Endothelial cell (in vitro differentiated cells): ENCODE data around the gene HPN. TPM values are rescaled to one million over a fixed set of nuclear protein-coding genes. Genes with fewer than 3 reads are reported as not detected.

ENCODE experiments used
- DNase-seq: peaks from one replicate; pipeline ENCODE4 v3.0.0; 2021; ENCODE audit warnings: low spot score
- H3K27ac Mint-ChIP-seq: one replicate; pipeline ENCODE4 v1.8.0; 2021; ENCODE audit warnings: mixed read lengths, inconsistent platforms; ENCODE audit not compliant: unreplicated experiment
- H3K27me3 Mint-ChIP-seq: one replicate; pipeline ENCODE4 v1.8.0; 2021; ENCODE audit warnings: mild to moderate bottlenecking, moderate library complexity, mixed read lengths, inconsistent platforms; ENCODE audit not compliant: unreplicated experiment
- H3K36me3 Mint-ChIP-seq: one replicate; pipeline ENCODE4 v1.8.0; 2021; ENCODE audit warnings: mild to moderate bottlenecking, low read depth, mixed read lengths, inconsistent platforms; ENCODE audit not compliant: unreplicated experiment
- H3K4me1 Mint-ChIP-seq: one replicate; pipeline ENCODE4 v1.8.0; 2021; ENCODE audit warnings: mild to moderate bottlenecking, mixed read lengths, inconsistent platforms; ENCODE audit not compliant: unreplicated experiment
- H3K4me3 Mint-ChIP-seq: one replicate; pipeline ENCODE4 v1.8.0; 2021; ENCODE audit warnings: mild to moderate bottlenecking, mixed read lengths, inconsistent platforms; ENCODE audit not compliant: unreplicated experiment
- H3K9me3 Mint-ChIP-seq: one replicate; pipeline ENCODE4 v1.8.0; 2021; ENCODE audit warnings: mixed read lengths, inconsistent platforms; ENCODE audit not compliant: unreplicated experiment
- CTCF ChIP-seq: fragments of 200-600 bp; sonication (generic); IDR thresholded peaks from one replicate; pipeline ENCODE4 v1.5.0; 2021; ENCODE audit warnings: antibody characterized with exemption; ENCODE audit not compliant: unreplicated experiment
- total RNA-seq: library from RNA; stranded (reverse); fragmentation: NEBNext Ultra II Directional; extraction: Animal tissue kit (Norgen Biotek cat#: 25700); gene quantifications from one replicate; pipeline ENCODE4 v1.2.1, GENCODE V29; 2021; ENCODE audit not compliant: unreplicated experiment

HPN gene
- total RNA-seq, 1 donor from 2014 or later: 1.3 TPM

- Mint-ChIP-seq H3K9me3 (no peaks in the 10 kb centered on the region), H3K4me1 (no peaks in the 10 kb centered on the region), H3K27ac (no peak overlapping the region), H3K36me3 (no peaks in the 10 kb centered on the region), H3K27me3 (peaks cover 3% of the 10 kb centered on the region), H3K4me3 (no peak overlapping the region)
- no peak for DNase-seq
- no peak for TF ChIP-seq CTCF
These were observed 46.8 kb downstream of the HPN start for GRCh38 chr19:35088131-35088913.

- Mint-ChIP-seq H3K27me3 (peaks cover 5% of the 10 kb centered on the region), H3K36me3 (no peaks in the 10 kb centered on the region), H3K4me1 (no peaks in the 10 kb centered on the region), H3K4me3 (no peak overlapping the region), H3K27ac (no peak overlapping the region), H3K9me3 (no peaks in the 10 kb centered on the region)
- DNase-seq: no peak
- TF ChIP-seq CTCF: no peak
These were observed 48.0 kb downstream of the HPN start for GRCh38 chr19:35089554-35089953.

- Mint-ChIP-seq H3K4me3 (no peak overlapping the region), H3K4me1 (no peaks in the 10 kb centered on the region), H3K9me3 (no peaks in the 10 kb centered on the region), H3K27ac (no peak overlapping the region), H3K27me3 (peaks cover 6% of the 10 kb centered on the region), H3K36me3 (no peaks in the 10 kb centered on the region)
- DNase-seq: no peak
- no peak for TF ChIP-seq CTCF
These were observed 48.6 kb downstream of the HPN start for GRCh38 chr19:35090160-35090505.

DNA sequence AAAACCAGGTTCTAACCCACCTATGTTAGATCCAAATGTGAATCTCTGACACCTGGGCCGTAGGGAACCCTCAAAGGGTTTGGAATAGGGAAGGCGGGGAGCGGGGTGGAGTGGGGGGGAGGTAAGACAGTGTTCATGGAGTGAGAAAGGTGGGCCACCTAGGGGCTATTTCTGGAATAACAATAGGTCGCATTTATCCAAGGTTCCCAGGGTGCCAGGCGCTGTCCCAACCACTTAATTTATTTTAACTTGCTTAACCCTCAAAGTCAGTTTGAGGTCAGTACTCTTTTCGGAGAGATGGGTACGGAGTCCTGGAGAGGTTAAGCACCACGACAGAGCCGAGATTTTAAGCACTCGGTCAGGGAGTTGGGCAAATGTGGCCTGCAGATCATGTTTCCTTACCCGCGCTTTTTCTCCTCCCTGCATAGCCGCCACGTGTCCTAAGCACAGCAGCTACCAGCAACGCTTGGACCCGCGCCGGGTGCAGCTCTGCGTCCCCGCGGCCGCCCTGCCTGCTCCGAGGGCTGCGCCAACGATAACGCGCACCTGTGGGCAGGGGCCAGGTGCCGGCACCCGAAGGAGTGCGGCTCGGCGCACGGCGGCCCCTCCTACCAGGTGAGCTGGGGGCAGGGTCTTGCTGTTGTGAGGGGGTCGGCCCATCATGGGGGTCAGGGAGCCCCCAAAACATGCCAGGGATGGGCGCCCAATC, 49.1 kb downstream of the HPN start:
- Mint-ChIP-seq H3K4me3 (no peak overlapping the region), H3K36me3 (no peaks in the 10 kb centered on the region), H3K4me1 (no peaks in the 10 kb centered on the region), H3K9me3 (no peaks in the 10 kb centered on the region), H3K27ac (no peak overlapping the region), H3K27me3 (peaks cover 9% of the 10 kb centered on the region)
- peak; percentile 60 for DNase-seq
- peak; percentile 76 for TF ChIP-seq CTCF

DNA sequence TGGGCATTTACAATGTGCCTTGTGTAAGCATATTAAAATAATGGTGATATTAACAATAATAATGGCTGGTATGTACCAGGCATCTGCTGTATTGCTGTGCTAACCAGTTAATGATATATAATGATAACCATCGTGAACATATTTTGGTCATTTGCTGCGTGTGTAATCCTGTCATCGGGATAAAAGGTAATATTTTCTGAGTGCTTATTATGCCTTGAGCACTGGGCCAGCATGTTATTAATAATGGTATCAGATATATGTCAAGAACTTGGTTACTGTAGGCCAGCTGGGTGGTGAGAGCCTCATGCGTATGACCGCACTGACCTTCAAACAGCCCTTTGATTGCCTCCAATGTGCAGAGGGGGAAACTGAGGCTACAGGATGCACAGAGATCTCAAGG, 51.9 kb downstream of the HPN start:
- H3K9me3 Mint-ChIP-seq: no peaks in the 10 kb centered on the region
- TF ChIP-seq CTCF: no peak
- no peak overlapping the region for H3K27ac Mint-ChIP-seq
- peaks cover 9% of the 10 kb centered on the region for H3K27me3 Mint-ChIP-seq
- no peaks in the 10 kb centered on the region for H3K4me1 Mint-ChIP-seq
- H3K4me3 Mint-ChIP-seq: no peak overlapping the region
- DNase-seq: no peak
- H3K36me3 Mint-ChIP-seq: no peaks in the 10 kb centered on the region
